Measurements from ENCODE around the gene INSYN1. TPM values are rescaled to one million over a fixed set of nuclear protein-coding genes. Genes with fewer than 3 reads are reported as not detected.

INSYN1 gene
- total and polyA plus RNA-seq, 9 of the 15 experiments (the other 6 are each of a cell fraction or from before 2014, with no cell fraction given), result not detected

DNA sequence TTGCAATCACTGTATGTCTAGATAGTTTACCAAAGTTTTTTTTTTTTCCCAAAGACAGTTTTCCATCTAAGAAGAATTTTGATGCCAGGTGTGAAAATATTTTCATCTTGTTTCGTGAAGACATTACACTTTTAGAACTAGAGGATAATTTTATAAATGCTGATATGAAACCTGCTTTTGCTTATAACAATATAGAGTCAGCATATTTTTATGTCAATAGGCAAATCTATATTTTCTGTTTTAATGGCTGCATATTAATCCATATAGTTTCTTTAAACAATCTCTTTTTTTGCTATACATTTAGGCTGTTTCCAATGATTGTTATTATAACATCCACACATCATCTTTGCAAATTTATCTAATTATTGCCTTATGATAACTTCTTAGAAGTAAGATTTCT lies 12.6 kb upstream of the INSYN1 start:
- DNase-seq (ENCODE audit: extremely low read depth in 1 of 4, low spot score in 3 of 4) (no peak), FAIRE-seq (no peak), ATAC-seq (no peak)
- H3K79me2 ChIP-seq (ENCODE audit: control insufficient read depth, insufficient read depth, low read length), result no peaks in the 10 kb centered on the region
- peaks cover 18 to 49% of the 10 kb centered on the region in 2 experiments; a peak in 4 of 5 replicates for H3K27me3 ChIP-seq (ENCODE audit: control insufficient read depth in 2 of 2, insufficient read depth in 2 of 2, low read length in 2 of 2)
- POLR2A ChIA-PET, result no interaction called here
- no peak overlapping the region for H3K27ac ChIP-seq (ENCODE audit: extremely low read depth, low read depth, low read length)
- H3K9me1 ChIP-seq (ENCODE audit: control insufficient read depth, insufficient read depth, low read length), result no peaks in the 10 kb centered on the region
- H3K9me3 ChIP-seq (replicated peaks; ENCODE audit: control insufficient read depth, insufficient read depth, low read depth, low read length), result no peaks in the 10 kb centered on the region
- CTCF ChIA-PET (ENCODE audit: low intra/inter-chr PET ratio), result no interaction called here
- H3K4me2 ChIP-seq (ENCODE audit: insufficient read depth, low read length), result no peak overlapping the region
- 0% methylated on average over 1 of the region's 1 CpG for WGBS (ENCODE audit: insufficient coverage, low coverage, missing lambda C conversion rate)
- H3K4me1 ChIP-seq (replicated peaks in 1 of 2; ENCODE audit: control insufficient read depth in 2 of 2, insufficient read depth in 2 of 2, low read length in 2 of 2), result no peaks in the 10 kb centered on the region; a peak in 1 of 5 replicates
- no peaks in the 10 kb centered on the region; the same call in 1 of the 2 replicates for H4K20me1 ChIP-seq (replicated peaks; ENCODE audit: control insufficient read depth, insufficient read depth, low read length)
- intact Hi-C loops (cut with micrococcal nuclease), result no loop called here
- no peak overlapping the region for H3K4me3 ChIP-seq
- H3K36me3 ChIP-seq (ENCODE audit: control insufficient read depth, insufficient read depth, low read length), result no peaks in the 10 kb centered on the region
- BruUV-seq (replicated peaks), result no TSS peak
- TF ChIP-seq ZNF316 (IDR thresholded peaks at IDR 0.05), result peak; percentile 81
- no peak for TF ChIP-seq KDM5B (IDR thresholded peaks at IDR 0.05; ENCODE audit: insufficient replicate concordance, low read depth, low read length)
- TF ChIP-seq CAMTA2 (CRISPR knock-in tag; conservative IDR thresholded peaks at IDR 0.05), result no peak
- TF ChIP-seq MAFG (tag; conservative IDR thresholded peaks at IDR 0.05), result peak; percentile 39
- peak; percentile 39; the same call in 1 of the 2 replicates for TF ChIP-seq C11orf30 (IDR thresholded peaks at IDR 0.05; ENCODE audit: low read depth)
- TF ChIP-seq IFI16 (CRISPR knock-in tag; IDR thresholded peaks at IDR 0.05), result no peak
- TF ChIP-seq, protein P1, sequence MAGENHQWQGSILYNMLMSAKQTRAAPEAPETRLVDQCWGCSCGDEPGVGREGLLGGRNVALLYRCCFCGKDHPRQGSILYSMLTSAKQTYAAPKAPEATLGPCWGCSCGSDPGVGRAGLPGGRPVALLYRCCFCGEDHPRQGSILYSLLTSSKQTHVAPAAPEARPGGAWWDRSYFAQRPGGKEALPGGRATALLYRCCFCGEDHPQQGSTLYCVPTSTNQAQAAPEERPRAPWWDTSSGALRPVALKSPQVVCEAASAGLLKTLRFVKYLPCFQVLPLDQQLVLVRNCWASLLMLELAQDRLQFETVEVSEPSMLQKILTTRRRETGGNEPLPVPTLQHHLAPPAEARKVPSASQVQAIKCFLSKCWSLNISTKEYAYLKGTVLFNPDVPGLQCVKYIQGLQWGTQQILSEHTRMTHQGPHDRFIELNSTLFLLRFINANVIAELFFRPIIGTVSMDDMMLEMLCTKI (IDR thresholded peaks at IDR 0.05; ENCODE audit: partially characterized antibody), result no peak
- H2AFZ ChIP-seq (ENCODE audit: low read depth, low read length), result no peak overlapping the region
- in situ Hi-C loops (cut with MboI), result no loop called here
- H3K9ac ChIP-seq (ENCODE audit: insufficient read depth in 1 of 2, low read depth in 2 of 2, low read length in 2 of 2), result no peak overlapping the region

Data from K562 (cell line).